ENCODE results near the gene ZFAND6. TPM values are rescaled to one million over a fixed set of nuclear protein-coding genes. Genes with fewer than 3 reads are reported as not detected.

Gene ZFAND6
- total RNA-seq, 4 donors from 2014 or later = 119 to 452 (median 172) TPM

GRCh38 chr15:80073197-80073596 lies 13.7 kb downstream of the ZFAND6 start:
- peak overlapping the region in 1 of 2 donors; percentile 33 for H3K4me3 ChIP-seq
- DNase-seq = no peak
- TF ChIP-seq CTCF (IDR thresholded peaks at IDR 0.05) (no peak), POLR2A (IDR thresholded peaks at IDR 0.05) (no peak)
- H3K36me3 ChIP-seq = no peaks in the 10 kb centered on the region
- H3K9me3 ChIP-seq = no peaks in the 10 kb centered on the region
- intact Hi-C loops (cut with DNase I; ENCODE audit: low total_unique reads) = no loop called here
- H3K27ac ChIP-seq = no peak overlapping the region
- peaks cover 7 to 9% of the 10 kb centered on the region in 2 donors for H3K4me1 ChIP-seq
- no peaks in the 10 kb centered on the region for H3K27me3 ChIP-seq

GRCh38 chr15:80076321-80077318 lies 17.1 kb downstream of the ZFAND6 start:
- Histone ChIP-seq H3K27me3 (no peaks in the 10 kb centered on the region), H3K9me3 (no peaks in the 10 kb centered on the region), H3K4me1 (peaks cover 0 to 9% of the 10 kb centered on the region in 2 donors), H3K27ac (no peak overlapping the region), H3K4me3 (no peak overlapping the region), H3K36me3 (no peaks in the 10 kb centered on the region)
- TF ChIP-seq CTCF (IDR thresholded peaks at IDR 0.05) (no peak), POLR2A (IDR thresholded peaks at IDR 0.05) (no peak)
- intact Hi-C loops (cut with DNase I; ENCODE audit: low total_unique reads) = no loop called here
- no peak for DNase-seq

GRCh38 chr15:80081390-80081789 lies 21.9 kb downstream of the ZFAND6 start:
- peaks cover 0 to 4% of the 10 kb centered on the region in 2 donors for H3K4me1 ChIP-seq
- H3K36me3 ChIP-seq = no peaks in the 10 kb centered on the region
- TF ChIP-seq POLR2A (IDR thresholded peaks at IDR 0.05) = no peak
- no peak for TF ChIP-seq CTCF (IDR thresholded peaks at IDR 0.05)
- no peak for DNase-seq
- intact Hi-C loops (cut with DNase I; ENCODE audit: low total_unique reads) = no loop called here
- no peak overlapping the region for H3K27ac ChIP-seq
- H3K9me3 ChIP-seq = no peaks in the 10 kb centered on the region
- H3K27me3 ChIP-seq = no peaks in the 10 kb centered on the region
- H3K4me3 ChIP-seq = no peak overlapping the region

DNA sequence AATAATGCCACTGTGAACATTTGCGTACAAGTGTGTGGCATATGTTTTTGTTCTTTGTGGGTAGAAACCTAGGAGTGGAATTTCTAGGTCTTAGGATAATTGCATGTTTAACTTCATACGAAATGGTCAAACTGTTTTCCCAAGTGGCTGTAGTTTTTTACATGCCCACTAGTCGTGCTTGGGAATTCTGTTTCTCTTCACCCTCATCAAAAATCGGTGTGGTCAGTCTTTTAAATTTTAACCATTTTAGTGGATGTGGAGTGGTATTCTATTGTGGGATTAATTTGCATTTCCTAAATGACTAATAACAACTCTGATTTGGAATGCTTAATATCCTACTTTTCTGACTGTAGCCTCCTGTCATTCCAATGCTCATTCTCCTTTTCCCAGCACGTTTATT lies 27.6 kb downstream of the ZFAND6 start:
- Histone ChIP-seq H3K4me1 (peaks cover 0 to 4% of the 10 kb centered on the region in 2 donors), H3K9me3 (no peaks in the 10 kb centered on the region), H3K36me3 (no peaks in the 10 kb centered on the region), H3K27ac (no peak overlapping the region), H3K27me3 (no peaks in the 10 kb centered on the region), H3K4me3 (no peak overlapping the region)
- no peak for DNase-seq
- intact Hi-C loops (cut with DNase I; ENCODE audit: low total_unique reads) = no loop called here
- TF ChIP-seq POLR2A (IDR thresholded peaks at IDR 0.05) (no peak), CTCF (IDR thresholded peaks at IDR 0.05) (no peak)

DNA sequence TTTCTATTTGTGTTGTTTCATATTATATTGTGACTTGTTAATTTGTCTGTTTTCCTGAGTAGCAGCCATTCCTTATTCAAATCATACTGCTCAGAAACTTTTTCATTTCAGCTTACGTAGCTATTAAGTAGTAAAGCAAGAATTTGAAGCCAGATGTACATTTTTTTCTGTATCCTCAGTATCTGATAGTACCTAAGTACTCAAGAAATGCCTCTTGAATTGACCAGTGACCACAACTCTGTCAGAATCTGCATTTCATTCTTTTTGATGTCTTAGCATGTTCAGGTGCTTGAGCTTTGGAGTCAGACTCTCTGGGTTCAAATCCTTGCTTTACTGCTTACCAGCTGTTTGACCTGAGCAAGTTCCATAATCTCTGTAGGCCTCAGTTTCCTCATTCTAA lies 30.6 kb downstream of the ZFAND6 start:
- no peak for DNase-seq
- TF ChIP-seq POLR2A (IDR thresholded peaks at IDR 0.05) = no peak
- no peak for TF ChIP-seq CTCF (IDR thresholded peaks at IDR 0.05)
- intact Hi-C loops (cut with DNase I; ENCODE audit: low total_unique reads) = no loop called here
- Histone ChIP-seq H3K36me3 (no peaks in the 10 kb centered on the region), H3K4me3 (no peak overlapping the region), H3K9me3 (no peaks in the 10 kb centered on the region), H3K27ac (no peak overlapping the region), H3K4me1 (peaks cover 0 to under 1% of the 10 kb centered on the region in 2 donors), H3K27me3 (no peaks in the 10 kb centered on the region)
